NCI-H69 (cell line): ENCODE data around the gene PKD1L1.
"Not testable (repeated sequence)": the region's sequence is repeated elsewhere in the genome, so short reads cannot be mapped to it uniquely, and the experiment has no call there.

Experiments
- DNase-seq: peaks from one replicate; lab custom pipeline; 2025; lab: John Stamatoyannopoulos, UW

PKD1L1 gene, protein sequence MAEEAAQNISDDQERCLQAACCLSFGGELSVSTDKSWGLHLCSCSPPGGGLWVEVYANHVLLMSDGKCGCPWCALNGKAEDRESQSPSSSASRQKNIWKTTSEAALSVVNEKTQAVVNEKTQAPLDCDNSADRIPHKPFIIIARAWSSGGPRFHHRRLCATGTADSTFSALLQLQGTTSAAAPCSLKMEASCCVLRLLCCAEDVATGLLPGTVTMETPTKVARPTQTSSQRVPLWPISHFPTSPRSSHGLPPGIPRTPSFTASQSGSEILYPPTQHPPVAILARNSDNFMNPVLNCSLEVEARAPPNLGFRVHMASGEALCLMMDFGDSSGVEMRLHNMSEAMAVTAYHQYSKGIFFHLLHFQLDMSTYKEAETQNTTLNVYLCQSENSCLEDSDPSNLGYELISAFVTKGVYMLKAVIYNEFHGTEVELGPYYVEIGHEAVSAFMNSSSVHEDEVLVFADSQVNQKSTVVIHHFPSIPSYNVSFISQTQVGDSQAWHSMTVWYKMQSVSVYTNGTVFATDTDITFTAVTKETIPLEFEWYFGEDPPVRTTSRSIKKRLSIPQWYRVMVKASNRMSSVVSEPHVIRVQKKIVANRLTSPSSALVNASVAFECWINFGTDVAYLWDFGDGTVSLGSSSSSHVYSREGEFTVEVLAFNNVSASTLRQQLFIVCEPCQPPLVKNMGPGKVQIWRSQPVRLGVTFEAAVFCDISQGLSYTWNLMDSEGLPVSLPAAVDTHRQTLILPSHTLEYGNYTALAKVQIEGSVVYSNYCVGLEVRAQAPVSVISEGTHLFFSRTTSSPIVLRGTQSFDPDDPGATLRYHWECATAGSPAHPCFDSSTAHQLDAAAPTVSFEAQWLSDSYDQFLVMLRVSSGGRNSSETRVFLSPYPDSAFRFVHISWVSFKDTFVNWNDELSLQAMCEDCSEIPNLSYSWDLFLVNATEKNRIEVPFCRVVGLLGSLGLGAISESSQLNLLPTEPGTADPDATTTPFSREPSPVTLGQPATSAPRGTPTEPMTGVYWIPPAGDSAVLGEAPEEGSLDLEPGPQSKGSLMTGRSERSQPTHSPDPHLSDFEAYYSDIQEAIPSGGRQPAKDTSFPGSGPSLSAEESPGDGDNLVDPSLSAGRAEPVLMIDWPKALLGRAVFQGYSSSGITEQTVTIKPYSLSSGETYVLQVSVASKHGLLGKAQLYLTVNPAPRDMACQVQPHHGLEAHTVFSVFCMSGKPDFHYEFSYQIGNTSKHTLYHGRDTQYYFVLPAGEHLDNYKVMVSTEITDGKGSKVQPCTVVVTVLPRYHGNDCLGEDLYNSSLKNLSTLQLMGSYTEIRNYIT (N-terminal part only)

DNA sequence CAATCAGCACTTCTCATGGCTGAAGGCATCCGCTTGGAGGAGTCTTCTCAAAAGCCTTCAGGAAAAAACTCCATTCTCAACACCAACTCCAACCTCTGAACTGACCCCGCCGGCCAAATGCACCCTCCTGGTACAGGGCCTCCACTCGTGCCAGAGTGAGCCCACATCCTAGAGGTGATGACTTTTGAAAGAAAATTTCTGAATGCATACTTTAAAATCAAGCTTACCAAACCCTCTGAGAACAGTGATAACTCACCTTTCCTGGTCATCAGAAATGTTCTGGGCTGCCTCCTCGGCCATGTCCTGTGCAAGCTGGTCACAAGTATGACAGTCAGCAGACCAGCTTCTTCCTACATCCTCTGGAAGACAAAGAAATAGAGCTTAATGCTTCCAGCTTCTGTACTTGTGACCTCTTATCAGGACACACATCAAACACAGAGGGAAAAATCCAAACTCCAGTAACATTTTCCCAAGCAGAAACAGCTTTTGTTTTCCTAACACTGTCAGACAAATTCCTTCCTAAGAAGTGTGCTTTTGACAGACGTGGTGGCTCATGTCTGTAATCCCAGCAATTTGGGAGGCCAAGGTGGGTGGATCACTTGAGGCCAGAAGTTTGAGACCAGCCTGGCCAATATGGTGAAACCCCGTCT lies at the start of gene PKD1L1:
Gene PKD1L1 (minus strand): TSS at position 326 of the 650 bp plus-strand sequence. CDS start 26 bp downstream, at position 300.
- DNase-seq, result no peak

DNA sequence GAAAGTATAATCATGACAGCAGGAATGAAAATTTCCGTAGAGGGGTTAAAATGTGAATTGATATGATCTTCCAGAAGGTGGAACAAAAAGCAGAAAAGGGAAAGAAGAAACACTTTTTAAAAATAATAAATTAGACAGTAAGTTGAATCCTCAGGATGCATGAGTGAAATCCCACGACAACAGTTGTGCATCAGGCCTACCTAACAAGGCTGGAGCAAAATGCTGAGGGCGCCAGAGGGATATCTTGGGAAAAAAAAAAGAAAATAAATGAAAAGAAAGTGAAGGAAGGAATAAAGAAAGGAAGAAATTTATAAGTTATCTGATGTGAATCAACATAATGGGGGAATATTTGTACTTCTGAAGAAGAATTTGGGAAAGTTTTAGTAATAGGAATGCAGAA lies 44.2 kb upstream of the PKD1L1 start:
- peak; percentile 25 for DNase-seq

DNA sequence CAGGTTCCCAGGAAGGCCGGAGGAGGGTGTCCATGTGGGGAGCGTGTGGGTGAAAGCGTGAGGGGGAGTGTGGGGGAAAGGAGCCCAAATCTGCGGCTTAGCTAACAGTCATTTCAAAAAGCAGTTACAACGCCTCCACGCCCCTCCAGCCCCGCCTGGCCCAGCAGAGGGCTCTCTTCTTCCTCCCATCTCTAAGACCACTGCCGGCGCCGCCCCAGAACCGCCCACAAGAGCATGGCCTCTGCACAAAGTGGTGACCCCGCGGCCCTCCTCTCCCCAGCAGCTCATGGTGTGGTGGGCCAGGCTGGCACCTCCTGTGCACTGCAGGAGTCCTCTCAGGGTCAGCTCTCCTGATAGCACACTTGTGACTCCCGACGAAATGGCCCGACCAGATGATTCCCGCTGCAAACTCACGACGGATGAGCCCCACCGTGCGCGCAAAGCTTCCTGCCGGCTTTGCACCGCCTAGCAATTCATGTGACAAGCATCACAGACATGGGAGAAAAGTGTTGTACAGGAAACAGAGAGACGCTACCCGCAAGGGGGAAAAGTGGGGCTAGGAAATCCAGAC lies 43.6 kb upstream of the PKD1L1 start:
- DNase-seq, result peak; percentile 97

DNA sequence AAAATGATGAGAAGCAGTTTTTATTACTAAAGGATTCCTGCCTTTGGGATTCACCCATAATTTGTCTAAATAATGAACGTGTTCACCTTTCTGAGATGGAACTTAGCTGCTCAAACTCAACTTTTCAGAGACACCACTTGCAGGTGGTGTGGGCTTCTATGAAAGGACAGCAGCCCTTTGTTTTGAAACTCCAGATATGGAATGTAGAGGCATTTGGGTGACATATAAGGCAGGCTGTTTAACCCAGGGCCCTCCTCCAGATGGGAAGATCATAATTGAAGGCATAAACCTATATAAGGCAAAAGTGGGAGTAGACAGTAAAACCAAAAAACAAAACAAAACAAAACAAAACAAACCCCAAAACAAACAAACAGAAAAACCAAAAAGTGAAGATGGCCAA lies 43.0 kb upstream of the PKD1L1 start:
- DNase-seq, result no peak

DNA sequence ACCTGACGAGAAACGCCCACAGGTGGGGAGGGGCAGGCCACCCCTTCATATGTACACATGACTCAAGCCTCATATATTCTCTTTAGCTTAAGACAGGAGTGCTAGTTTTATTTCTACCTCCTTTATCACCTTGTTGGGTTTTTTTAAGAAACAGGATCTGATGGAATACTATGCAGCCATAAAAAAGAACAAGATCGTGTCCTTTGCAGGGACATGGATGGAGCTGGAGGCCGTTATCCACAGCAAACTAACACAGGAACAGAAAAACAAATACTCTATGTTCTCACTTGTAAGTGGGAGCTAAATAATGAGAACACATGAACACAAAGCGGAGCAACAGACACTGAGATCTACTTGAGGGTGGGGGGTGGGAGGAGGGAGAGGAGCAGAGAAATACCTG lies 42.3 kb upstream of the PKD1L1 start:
- no peak for DNase-seq

DNA sequence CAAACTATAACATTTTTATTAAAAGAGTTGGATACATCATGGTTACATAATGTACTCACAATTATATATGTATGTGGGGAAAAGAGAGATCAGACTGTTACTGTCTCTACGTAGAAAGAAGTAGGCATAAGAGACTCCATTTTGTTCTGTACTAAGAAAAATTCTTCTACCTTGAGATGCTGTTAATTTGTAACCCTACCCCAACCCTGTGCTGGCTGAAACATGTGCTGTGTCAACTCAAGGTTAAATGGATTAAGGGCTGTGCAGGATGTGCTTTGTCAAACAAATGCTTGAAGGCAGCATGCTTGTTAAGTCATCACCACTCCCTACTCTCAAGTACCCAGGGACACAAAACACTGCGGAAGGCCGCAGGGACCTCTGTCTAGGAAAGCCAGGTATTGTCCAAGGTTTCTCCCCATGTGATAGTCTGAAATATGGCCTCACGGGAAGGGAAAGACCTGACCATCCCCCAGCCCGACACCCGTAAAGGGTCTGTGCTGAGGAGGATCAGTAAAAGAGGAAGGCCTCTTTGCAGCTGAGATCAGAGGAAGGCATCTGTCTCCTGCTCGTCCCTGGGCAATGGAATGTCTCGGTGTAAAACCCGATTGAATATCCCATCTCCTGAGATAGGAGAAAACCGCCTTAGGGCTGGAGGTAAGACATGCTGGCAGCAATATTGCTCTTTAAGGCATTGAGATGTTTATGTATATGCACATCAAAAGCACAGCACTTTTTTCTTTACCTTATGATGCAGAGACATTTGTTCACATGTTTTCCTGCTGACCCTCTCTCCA lies 41.5 kb upstream of the PKD1L1 start:
- peak; percentile 54 for DNase-seq

DNA sequence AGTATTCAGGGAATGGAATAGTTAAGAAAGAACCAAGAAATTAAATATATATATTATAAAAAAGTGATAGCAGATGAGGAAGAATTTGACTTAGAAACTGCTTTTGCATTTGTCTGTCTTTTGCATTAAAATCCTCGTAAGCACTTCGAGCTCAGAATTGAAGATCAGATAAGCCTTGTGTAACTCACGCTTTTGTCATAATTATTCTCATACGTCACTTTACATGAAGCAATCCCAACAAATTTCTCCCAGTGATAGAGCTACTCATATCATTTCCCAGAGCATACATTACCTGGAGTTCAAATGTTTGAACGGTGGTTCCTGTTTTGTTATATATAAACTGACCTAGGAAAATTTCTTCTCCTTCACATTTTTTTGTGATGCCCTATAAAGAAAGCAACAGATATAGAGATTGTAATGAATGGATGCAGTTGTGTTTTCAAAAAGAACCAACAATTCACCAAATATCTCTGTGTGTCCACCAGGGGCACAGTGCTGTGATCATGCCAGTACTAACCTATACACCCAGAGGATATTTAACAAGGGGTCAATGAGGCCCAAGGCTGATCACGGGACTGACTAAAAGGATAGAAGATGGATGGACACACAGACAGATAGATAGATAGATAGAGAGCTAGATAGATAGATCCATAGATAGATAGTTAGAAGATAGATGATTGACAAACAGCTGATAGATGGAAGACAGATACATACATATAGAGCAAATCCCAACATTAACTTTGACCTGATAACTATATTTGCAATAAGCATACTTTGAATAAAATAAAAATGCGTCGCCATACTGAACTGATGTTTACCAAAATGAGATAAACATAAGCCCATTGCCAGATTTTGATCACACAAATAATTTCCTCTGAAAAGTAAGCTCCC lies 40.5 kb upstream of the PKD1L1 start:
- peak; percentile 35 for DNase-seq

DNA sequence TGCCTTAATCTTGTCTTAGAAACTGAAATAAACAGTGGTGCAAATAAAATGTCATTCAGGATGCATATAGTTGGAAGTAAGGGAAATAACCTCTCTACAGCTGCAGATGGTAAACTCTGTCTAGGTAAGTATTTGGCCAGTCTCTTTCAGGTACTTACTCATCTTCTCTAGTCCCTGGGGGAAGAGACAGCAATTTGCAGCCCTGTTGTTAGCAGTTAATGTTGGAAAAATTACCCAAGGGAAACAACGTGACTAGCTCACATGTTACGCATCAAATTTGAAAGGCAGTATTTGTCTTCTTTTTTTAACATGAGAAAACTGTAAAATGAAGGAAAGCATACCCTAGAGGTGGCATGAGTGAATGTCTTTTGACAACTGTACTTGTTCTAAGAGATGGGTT lies 34.3 kb upstream of the PKD1L1 start:
- peak; percentile 81 for DNase-seq

DNA sequence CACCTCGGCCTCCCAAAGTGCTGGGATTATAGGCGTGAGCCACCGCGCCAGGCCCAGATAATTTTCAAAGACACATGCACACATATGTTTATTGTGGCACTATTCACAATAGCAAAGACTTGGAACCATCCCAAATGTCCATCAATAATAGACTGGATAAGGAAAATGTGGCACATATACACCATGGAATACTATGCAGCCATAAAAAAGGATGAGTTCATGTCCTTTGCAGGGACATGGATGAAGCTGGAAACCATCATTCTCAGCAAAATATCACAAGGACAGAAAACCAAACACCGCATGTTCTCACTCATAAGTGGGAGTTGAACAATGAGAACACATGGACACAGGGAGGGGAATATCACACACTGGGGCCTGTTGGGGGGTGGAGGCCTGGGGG lies 32.4 kb upstream of the PKD1L1 start:
- not testable (repeated sequence) for DNase-seq

DNA sequence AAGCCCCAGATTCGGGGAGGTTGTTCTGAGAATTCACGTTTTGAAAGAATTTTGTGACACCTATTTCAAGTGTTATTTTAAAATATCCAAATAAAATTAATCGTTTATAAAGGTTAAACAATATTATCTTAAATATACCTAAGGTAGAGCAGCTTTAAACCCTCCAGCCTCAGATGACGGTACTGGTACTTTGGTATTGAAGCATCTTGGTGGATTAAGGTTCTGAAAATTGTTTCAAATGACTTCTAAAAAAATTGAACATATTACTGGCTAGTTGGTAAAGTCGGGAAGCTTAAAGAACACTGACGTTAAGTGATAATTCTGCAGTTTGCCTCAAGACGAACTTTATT lies 31.5 kb upstream of the PKD1L1 start:
- DNase-seq, result no peak

DNA sequence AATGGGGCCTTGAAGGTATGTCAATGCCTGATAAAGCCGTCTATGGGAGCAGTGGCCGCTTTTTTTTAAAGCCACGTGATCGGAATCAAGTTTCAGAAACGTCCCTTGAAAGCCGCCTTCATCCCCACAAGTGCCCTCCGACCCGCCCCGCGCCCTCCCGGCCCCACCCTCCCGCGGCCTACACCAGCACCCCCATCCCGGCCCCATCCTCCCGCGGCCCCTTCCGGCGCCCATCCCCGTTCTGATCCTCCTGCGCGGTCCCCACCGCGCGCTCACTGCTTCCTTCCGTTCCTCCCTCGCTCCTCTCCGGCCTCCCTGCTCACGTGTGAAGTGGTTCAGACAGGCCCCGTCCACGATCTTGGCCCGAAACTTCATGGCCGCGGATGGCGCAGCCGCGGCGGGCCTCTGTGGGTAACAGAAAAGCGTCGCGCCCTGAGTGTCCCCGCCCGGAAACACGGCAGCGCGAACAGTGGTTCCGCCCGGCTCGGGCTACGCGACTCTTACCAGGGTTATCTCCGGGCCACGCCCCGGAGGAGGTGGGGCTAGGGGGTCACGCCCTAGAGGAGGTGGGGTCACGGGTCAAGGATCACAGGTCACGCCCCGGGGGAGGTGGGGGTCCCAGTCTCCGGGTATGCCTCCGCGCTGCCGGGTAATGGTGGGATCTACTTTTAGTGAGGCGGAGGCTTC lies 31.0 kb upstream of the PKD1L1 start, which contains the start of gene HUS1:
Gene HUS1 (minus strand): TSS at position 471 of the 687 bp plus-strand sequence. CDS start 96 bp downstream, at position 375.
- peak; percentile 94 for DNase-seq

DNA sequence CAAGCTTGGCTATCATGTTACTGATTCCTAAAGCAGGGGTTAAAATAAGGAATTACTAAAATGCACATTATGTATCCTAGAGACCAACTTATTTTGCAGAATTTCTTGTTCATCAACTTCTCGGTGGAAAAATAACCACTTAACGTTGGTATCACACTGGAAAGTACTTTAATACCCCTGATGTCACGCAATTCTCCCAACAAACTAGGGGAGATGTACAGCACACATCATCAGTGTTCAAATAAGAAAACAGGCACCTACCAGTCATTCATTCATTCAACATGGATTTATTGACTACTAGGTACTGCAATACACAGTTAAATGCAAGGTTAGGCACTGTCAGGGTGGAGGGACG lies 30.5 kb upstream of the PKD1L1 start:
- DNase-seq, result no peak

DNA sequence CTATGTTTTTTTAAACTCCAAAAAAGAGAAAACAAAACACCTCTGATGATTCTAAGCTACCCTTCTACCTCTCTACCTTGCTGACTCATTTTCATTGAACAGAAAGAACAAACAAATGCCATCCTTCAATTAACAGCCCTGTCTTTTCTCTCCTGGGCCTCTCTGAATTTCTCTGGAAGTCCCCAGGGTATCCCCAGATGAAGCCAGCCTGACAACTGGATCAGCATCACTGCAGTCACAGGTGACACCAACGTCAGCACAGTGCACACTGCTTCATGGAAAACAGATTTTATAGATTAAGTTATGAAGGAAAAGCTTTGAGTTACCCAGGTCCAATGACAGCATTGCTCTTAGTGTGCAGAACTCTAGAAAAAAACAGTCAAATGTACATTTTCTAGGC lies 25.5 kb upstream of the PKD1L1 start:
- DNase-seq, result no peak

DNA sequence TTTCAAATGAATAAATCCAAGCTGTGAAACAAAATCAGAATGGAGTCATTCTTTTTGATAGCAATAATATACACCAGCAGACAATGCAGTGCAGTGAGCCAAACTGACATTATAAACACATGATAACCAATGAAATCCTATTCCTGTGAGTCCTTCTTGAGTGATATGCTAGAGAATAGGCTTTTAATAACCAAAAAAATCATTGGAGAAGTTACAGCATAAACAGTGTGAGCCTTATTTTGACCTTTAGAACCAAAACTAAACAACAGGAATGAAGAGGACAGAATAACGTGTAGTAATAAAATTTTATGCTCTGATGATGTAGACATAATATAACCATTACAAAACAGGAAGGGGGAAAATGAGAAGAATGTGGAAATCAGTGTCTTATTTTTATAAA lies 22.5 kb upstream of the PKD1L1 start:
- no peak for DNase-seq

DNA sequence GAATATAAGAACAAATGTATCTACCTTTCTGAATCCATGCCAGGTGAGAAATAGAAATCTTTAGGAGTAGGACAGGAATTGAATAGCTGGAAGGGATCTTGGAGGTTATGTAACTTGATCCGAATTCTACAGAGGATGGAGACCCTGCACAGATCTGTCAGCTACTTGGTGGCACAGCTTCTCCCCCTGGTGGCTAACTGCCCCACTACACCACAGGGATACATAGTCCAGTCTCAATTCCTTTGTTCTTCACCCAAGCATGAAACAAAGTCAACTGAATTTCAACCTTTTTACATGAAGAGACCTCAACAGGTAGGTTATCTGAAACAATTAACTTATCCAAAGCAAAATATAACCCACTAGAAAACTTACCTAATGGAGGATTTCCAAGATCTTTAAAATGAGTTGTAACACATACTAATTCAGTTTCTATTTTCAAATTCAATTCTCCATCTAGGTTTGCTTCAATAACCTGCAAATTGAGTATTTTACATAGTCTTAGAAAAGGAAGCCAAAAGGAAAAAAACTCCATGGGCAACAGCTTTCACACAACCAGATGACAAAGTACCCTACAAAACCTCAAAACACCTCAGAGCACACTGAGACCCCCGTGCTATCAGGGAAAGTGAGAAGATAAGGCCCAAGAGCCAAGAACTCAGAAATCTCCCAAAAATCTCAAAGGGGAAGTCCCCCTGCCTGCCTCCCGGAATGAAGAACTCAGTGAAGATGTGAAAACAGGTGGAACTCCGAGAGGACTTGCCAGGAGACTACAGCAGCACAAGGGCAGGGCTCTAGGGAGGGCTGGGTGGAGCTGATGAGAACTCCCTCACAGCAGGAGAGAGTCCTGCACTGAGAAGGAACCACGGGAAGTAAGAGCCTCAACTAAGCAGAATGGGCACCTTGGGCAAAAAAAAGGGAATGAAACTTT lies 20.8 kb upstream of the PKD1L1 start:
- DNase-seq, result peak; percentile 80

DNA sequence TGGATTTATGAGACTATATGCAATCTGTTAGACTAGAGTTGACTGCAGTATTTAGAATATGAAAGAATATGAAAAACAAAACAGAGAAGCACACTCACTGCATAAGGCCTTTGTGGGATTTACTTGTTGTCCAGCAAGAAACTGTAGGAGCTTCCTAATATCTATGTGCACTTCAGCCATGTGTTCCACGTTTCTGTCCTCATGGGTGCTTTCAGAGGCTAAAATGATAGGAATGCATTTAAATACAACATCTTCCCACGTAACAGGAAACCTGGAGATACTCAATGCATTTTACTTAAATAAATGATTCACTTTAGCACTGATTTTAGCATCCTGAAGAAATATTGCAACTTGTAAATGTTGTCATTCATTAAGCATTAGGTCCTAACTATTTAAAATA lies 19.4 kb upstream of the PKD1L1 start:
- DNase-seq, result no peak

DNA sequence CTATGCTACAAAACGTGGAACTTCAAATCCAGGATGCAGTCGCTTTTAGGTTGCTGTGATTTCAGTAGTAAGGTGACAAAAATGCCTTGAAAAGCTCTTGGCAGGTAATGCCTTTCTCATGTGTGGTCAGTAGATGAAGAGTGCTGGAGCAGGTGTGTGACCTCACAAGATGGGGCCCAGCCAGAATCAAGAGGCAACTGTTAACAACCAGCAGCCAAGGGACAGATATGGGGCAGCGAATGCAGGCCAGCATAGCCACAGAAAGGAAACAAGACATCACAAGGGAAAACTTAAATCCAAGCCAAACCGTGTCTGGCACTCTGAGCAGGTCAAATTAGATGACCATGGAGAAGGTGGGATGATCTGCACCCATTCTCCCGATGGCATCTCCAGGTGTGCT lies 18.9 kb upstream of the PKD1L1 start:
- DNase-seq, result no peak

DNA sequence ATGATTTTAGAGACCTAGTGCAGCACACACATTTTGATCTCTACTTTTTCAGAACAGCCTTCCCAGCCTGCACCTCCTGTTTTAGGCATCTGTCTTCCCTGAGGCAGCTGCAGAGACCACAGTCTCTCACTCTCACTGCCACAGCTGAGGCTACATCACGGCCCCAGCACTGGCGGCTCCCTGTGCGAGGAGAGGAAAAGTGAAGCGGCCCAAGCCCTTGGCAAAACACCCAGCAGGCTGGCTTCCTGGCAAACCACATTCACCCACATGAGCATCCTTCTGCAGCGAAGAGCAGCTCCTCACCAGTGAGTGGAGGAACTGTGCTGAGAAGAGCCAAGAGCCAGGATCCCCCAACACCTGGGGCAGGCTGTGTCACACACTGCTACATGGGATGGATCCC lies 17.2 kb upstream of the PKD1L1 start:
- DNase-seq, result no peak
